GM19438 (cell line): Measurements from ENCODE around the gene NID1.
"Not testable (repeated sequence)": the region's sequence is repeated elsewhere in the genome, so short reads cannot be mapped to it uniquely, and the experiment has no call there.

Experiments
- ATAC-seq: cut with Tn5 transposase; IDR thresholded peaks from one replicate; pipeline ENCODE4 v1.9.1; 2021; ENCODE audit warnings: low read depth; ENCODE audit not compliant: unreplicated experiment

The NID1 gene

GRCh38 chr1:236095705-236096520 lies 31.0 kb upstream of the NID1 start:
- ATAC-seq, result no peak

- ATAC-seq, result no peak
Observed at GRCh38 chr1:236092899-236093298, 28.0 kb upstream of the NID1 start.

- ATAC-seq, result no peak
Observed at GRCh38 chr1:236091933-236092318, 27.0 kb upstream of the NID1 start.

GRCh38 chr1:236090741-236091147 lies 25.9 kb upstream of the NID1 start:
- no peak for ATAC-seq

- ATAC-seq, result no peak
Observed at GRCh38 chr1:236089046-236089773, 24.3 kb upstream of the NID1 start.

- ATAC-seq, result no peak
Observed at GRCh38 chr1:236086537-236086936, 21.6 kb upstream of the NID1 start.

GRCh38 chr1:236085545-236086159 lies 20.8 kb upstream of the NID1 start:
- ATAC-seq, result no peak

- ATAC-seq, result no peak
Observed at GRCh38 chr1:236084386-236084730, 19.5 kb upstream of the NID1 start.

GRCh38 chr1:236083650-236084385 lies 18.9 kb upstream of the NID1 start:
- ATAC-seq, result no peak

GRCh38 chr1:236082526-236082925 lies 17.6 kb upstream of the NID1 start:
- ATAC-seq, result no peak

- ATAC-seq, result no peak
Observed at GRCh38 chr1:236081546-236082227, 16.8 kb upstream of the NID1 start.

- no peak for ATAC-seq
Observed at GRCh38 chr1:236079703-236080102, 14.8 kb upstream of the NID1 start.

GRCh38 chr1:236078993-236079392 lies 14.1 kb upstream of the NID1 start:
- ATAC-seq, result no peak

GRCh38 chr1:236078077-236078476 lies 13.2 kb upstream of the NID1 start:
- not testable (repeated sequence) for ATAC-seq

- ATAC-seq, result no peak
Observed at GRCh38 chr1:236075848-236076247, 11.0 kb upstream of the NID1 start.

- ATAC-seq, result no peak
Observed at GRCh38 chr1:236073307-236073897, 8.5 kb upstream of the NID1 start.

GRCh38 chr1:236072001-236072400 lies 7.1 kb upstream of the NID1 start:
- ATAC-seq, result no peak

GRCh38 chr1:236070753-236071152 lies 5.9 kb upstream of the NID1 start:
- ATAC-seq, result no peak

- ATAC-seq, result no peak
Observed at GRCh38 chr1:236069796-236070195, 4.9 kb upstream of the NID1 start.

- no peak for ATAC-seq
Observed at GRCh38 chr1:236067854-236068454, 3.1 kb upstream of the NID1 start.
